ENCODE measurements around the gene NKAIN4.

The NKAIN4 gene

GRCh38 chr20:63254232-63254605 is at the start of gene NKAIN4:
Gene NKAIN4 (minus strand): TSS chr20:63254463. CDS start chr20:63254450, 13 bp downstream.
- DNase-seq: no peak

- DNase-seq: no peak
Observed at GRCh38 chr20:63303095-63303666, 48.9 kb upstream of the NKAIN4 start.

GRCh38 chr20:63301671-63302070 is 47.4 kb upstream of the NKAIN4 start:
- DNase-seq: no peak

GRCh38 chr20:63298731-63299312 is 44.6 kb upstream of the NKAIN4 start:
- DNase-seq: no peak

GRCh38 chr20:63297796-63298572 is 43.7 kb upstream of the NKAIN4 start:
- DNase-seq: no peak

- no peak for DNase-seq
Observed at GRCh38 chr20:63297371-63297781, 43.1 kb upstream of the NKAIN4 start.

GRCh38 chr20:63296531-63297299 is 42.5 kb upstream of the NKAIN4 start:
- no peak for DNase-seq

GRCh38 chr20:63295846-63296245 is 41.6 kb upstream of the NKAIN4 start:
- DNase-seq: no peak

GRCh38 chr20:63295422-63295821 is 41.2 kb upstream of the NKAIN4 start:
- DNase-seq: no peak

- no peak for DNase-seq
Observed at GRCh38 chr20:63295018-63295417, 40.8 kb upstream of the NKAIN4 start.

GRCh38 chr20:63294536-63294900 is 40.3 kb upstream of the NKAIN4 start:
- DNase-seq: no peak

- DNase-seq: no peak
Observed at GRCh38 chr20:63293871-63294535, 39.7 kb upstream of the NKAIN4 start.

- DNase-seq: no peak
Observed at GRCh38 chr20:63293456-63293855, 39.2 kb upstream of the NKAIN4 start.

- DNase-seq: no peak
Observed at GRCh38 chr20:63292904-63293303, 38.6 kb upstream of the NKAIN4 start, which contains the start of gene COL20A1. Gene COL20A1 (plus strand): TSS chr20:63293186. CDS start chr20:63295108, 1,922 bp downstream.

GRCh38 chr20:63292292-63292701 is 38.0 kb upstream of the NKAIN4 start:
- no peak for DNase-seq

- DNase-seq: no peak
Observed at GRCh38 chr20:63291811-63292210, 37.5 kb upstream of the NKAIN4 start.

- DNase-seq: peak; percentile 50
Observed at GRCh38 chr20:63290677-63291472, 36.6 kb upstream of the NKAIN4 start.

- DNase-seq: no peak
Observed at GRCh38 chr20:63290136-63290676, 35.9 kb upstream of the NKAIN4 start.

- DNase-seq: no peak
Observed at GRCh38 chr20:63289311-63290135, 35.3 kb upstream of the NKAIN4 start.

- DNase-seq: no peak
Observed at GRCh38 chr20:63288581-63289251, 34.5 kb upstream of the NKAIN4 start.
